Activated T-cell treated with anti-CD3 and anti-CD28 coated beads, Interleukin-2, amount 50 U/mL, for 4 hours (primary cell): ENCODE data around the gene ARHGAP32. TPM values are rescaled to one million over a fixed set of nuclear protein-coding genes. Genes with fewer than 3 reads are reported as not detected.
"Not testable (repeated sequence)": the region's sequence is repeated elsewhere in the genome, so short reads cannot be mapped to it uniquely, and the experiment has no call there.

ENCODE experiments used
- ATAC-seq, 2 donors: fragments of 200-7000 bp; cut with Tn5 transposase; one replicate each; pipeline ENCODE4 v1.10.0; 2021
- DNase-seq: peaks from one replicate; pipeline ENCODE4 v3.0.0-alpha.2; 2020
- H3K27me3 Mint-ChIP-seq: one replicate; pipeline ENCODE4 v1.8.0; 2021; ENCODE audit warnings: low read depth, mixed read lengths
- H3K36me3 Mint-ChIP-seq: one replicate; pipeline ENCODE4 v1.8.0; 2022; ENCODE audit warnings: mixed read lengths; ENCODE audit not compliant: insufficient read depth
- H3K4me1 Mint-ChIP-seq: one replicate; pipeline ENCODE4 v1.8.0; 2021; ENCODE audit warnings: low read depth, mixed read lengths
- H3K4me3 Mint-ChIP-seq: one replicate; pipeline ENCODE4 v1.8.0; 2021; ENCODE audit warnings: mild to moderate bottlenecking, moderate library complexity, mixed read lengths
- H3K9me3 Mint-ChIP-seq: one replicate; pipeline ENCODE4 v1.8.0; 2021; ENCODE audit warnings: mixed read lengths
- total RNA-seq, 3 donors: library from RNA; stranded (reverse); gene quantifications; one replicate each; pipeline ENCODE4 v1.2.1, GENCODE V29; 2021

ARHGAP32 gene
- total RNA-seq, 3 donors from 2014 or later: 2.2 to 4.2 (median 3.2) TPM

GRCh38 chr11:129163714-129164164 is 28.4 kb downstream of the ARHGAP32 start:
- H3K9me3 Mint-ChIP-seq: peaks cover 36% of the 10 kb centered on the region
- H3K4me1 Mint-ChIP-seq: peaks cover 2% of the 10 kb centered on the region
- no peak overlapping the region for H3K4me3 Mint-ChIP-seq
- peaks cover 8% of the 10 kb centered on the region for H3K36me3 Mint-ChIP-seq
- H3K27me3 Mint-ChIP-seq: no peaks in the 10 kb centered on the region
- DNase-seq (no peak), ATAC-seq (peak in 1 of 2 donors; percentile 48)

DNA sequence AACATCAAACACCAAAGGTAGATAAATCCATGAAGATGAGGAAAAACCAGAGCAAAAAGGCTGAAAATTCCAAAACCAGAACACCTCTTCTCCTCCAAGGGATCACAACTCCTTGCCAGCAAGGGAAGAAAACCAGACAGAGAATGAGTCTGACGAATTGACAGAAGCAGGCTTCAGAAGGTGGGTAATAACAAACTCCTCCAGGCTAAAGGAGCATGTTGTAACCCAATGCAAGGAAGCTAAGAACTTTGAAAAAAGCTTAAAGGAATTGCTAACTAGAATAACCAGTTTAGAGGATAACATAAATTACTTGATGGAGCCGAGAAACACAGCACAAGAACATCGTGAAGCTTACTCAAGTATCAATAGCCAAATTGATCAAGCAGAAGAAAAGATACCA is 35.0 kb downstream of the ARHGAP32 start:
- not testable (repeated sequence) for DNase-seq, H3K4me3 Mint-ChIP-seq, ATAC-seq, H3K4me1 Mint-ChIP-seq, H3K27me3 Mint-ChIP-seq
- H3K9me3 Mint-ChIP-seq: peaks cover 22% of the 10 kb centered on the region
- H3K36me3 Mint-ChIP-seq: peaks cover 14% of the 10 kb centered on the region

GRCh38 chr11:129155745-129156144 is 36.4 kb downstream of the ARHGAP32 start:
- Mint-ChIP-seq H3K4me1 (no peaks in the 10 kb centered on the region), H3K9me3 (peaks cover 34% of the 10 kb centered on the region), H3K4me3 (no peak overlapping the region), H3K27me3 (no peaks in the 10 kb centered on the region), H3K36me3 (peaks cover 15% of the 10 kb centered on the region)
- no peak for DNase-seq
- no peak for ATAC-seq

GRCh38 chr11:129148487-129148886 is 43.6 kb downstream of the ARHGAP32 start:
- Mint-ChIP-seq H3K27me3 (no peaks in the 10 kb centered on the region), H3K36me3 (peaks cover 12% of the 10 kb centered on the region), H3K4me1 (no peaks in the 10 kb centered on the region), H3K9me3 (peaks cover 26% of the 10 kb centered on the region), H3K4me3 (no peak overlapping the region)
- ATAC-seq (no peak), DNase-seq (no peak)

- peaks cover 9% of the 10 kb centered on the region for H3K36me3 Mint-ChIP-seq
- peaks cover 17% of the 10 kb centered on the region for H3K9me3 Mint-ChIP-seq
- H3K27me3 Mint-ChIP-seq: no peaks in the 10 kb centered on the region
- H3K4me1 Mint-ChIP-seq: no peaks in the 10 kb centered on the region
- ATAC-seq (no peak), DNase-seq (no peak)
- H3K4me3 Mint-ChIP-seq: no peak overlapping the region
These were observed 45.9 kb downstream of the ARHGAP32 start for GRCh38 chr11:129146191-129146590.

DNA sequence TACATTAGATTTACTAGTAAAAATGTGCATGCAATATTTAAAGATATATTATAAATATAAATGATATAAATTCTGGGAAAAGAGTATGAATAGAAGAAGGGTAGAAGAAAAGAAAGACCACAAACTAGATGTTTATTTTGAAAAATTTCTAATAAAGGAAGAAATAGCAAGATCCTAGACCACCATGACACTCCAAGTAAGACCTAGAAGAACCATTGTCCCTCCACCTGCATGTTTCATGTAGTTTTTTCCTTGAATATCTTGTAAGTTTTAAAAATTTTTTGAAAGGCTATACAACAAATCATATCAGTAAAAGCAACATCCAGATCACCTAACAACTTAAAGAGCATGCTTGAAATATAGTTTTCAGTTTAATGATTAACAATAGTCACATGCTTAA is 46.8 kb downstream of the ARHGAP32 start:
- Mint-ChIP-seq H3K9me3 (peaks cover 8% of the 10 kb centered on the region), H3K4me3 (no peak overlapping the region), H3K36me3 (peaks cover 6% of the 10 kb centered on the region), H3K27me3 (no peaks in the 10 kb centered on the region), H3K4me1 (no peaks in the 10 kb centered on the region)
- ATAC-seq (no peak), DNase-seq (no peak)

- no peak for ATAC-seq
- Mint-ChIP-seq H3K4me3 (no peak overlapping the region), H3K9me3 (peaks cover 4% of the 10 kb centered on the region), H3K4me1 (no peaks in the 10 kb centered on the region), H3K27me3 (no peaks in the 10 kb centered on the region), H3K36me3 (peaks cover 5% of the 10 kb centered on the region)
- no peak for DNase-seq
These were observed 47.9 kb downstream of the ARHGAP32 start for GRCh38 chr11:129144256-129144655.

DNA sequence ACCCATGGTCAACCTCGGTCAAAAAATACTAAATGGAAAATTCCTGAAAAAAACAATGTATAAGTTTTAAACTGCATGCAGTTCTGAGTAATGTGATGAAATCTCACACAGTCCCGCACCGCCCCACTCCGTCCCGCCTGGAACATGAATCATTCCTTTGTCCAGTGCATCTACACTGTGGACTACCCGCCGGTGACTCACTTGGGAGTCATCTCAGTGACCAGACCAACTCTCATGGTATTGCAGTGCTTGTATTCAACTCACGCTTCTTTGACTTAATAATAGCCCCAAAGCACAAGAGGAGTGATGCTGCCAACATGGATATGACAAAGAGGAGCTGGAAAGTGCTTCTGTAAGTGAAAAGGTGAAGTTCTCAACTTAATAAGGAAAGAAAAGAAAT is 48.8 kb downstream of the ARHGAP32 start:
- Mint-ChIP-seq H3K36me3 (peaks cover 5% of the 10 kb centered on the region), H3K9me3 (peaks cover 4% of the 10 kb centered on the region), H3K4me3 (no peak overlapping the region), H3K27me3 (no peaks in the 10 kb centered on the region), H3K4me1 (no peaks in the 10 kb centered on the region)
- no peak for ATAC-seq
- DNase-seq: no peak

- ATAC-seq: no peak
- H3K4me3 Mint-ChIP-seq: no peak overlapping the region
- H3K4me1 Mint-ChIP-seq: no peaks in the 10 kb centered on the region
- peaks cover 4% of the 10 kb centered on the region for H3K9me3 Mint-ChIP-seq
- H3K27me3 Mint-ChIP-seq: no peaks in the 10 kb centered on the region
- DNase-seq: no peak
- peaks cover 2% of the 10 kb centered on the region for H3K36me3 Mint-ChIP-seq
These were observed 50.2 kb downstream of the ARHGAP32 start for GRCh38 chr11:129141748-129142523.

GRCh38 chr11:129131316-129131715 is 60.8 kb downstream of the ARHGAP32 start:
- DNase-seq (no peak), ATAC-seq (no peak)
- no peaks in the 10 kb centered on the region for H3K27me3 Mint-ChIP-seq
- H3K4me1 Mint-ChIP-seq: no peaks in the 10 kb centered on the region
- H3K4me3 Mint-ChIP-seq: no peak overlapping the region
- no peaks in the 10 kb centered on the region for H3K9me3 Mint-ChIP-seq
- H3K36me3 Mint-ChIP-seq: peaks cover 1% of the 10 kb centered on the region

GRCh38 chr11:129128881-129129620 is 63.1 kb downstream of the ARHGAP32 start:
- not testable (repeated sequence) for H3K4me3 Mint-ChIP-seq, H3K36me3 Mint-ChIP-seq, H3K4me1 Mint-ChIP-seq, H3K9me3 Mint-ChIP-seq, ATAC-seq, DNase-seq, H3K27me3 Mint-ChIP-seq

DNA sequence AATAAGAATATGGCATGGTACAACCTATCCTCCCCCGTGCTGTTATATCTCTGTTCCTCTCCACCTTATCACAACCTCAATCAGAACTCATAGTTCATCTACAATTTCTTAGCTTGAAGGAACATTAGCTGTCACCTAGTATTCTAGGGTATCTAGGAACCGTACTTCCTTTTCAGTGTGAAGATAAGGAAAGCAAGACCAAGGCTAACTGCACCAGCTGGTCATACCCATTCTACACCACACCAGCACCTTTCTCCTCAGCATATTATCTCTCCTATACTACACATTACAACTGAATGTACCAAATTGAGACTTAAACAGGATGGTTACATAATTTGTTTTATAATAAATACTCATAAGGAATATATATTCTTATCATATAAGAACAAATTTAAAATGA is 73.1 kb downstream of the ARHGAP32 start:
- H3K4me1 Mint-ChIP-seq: no peaks in the 10 kb centered on the region
- ATAC-seq: no peak
- H3K36me3 Mint-ChIP-seq: no peaks in the 10 kb centered on the region

GRCh38 chr11:129117595-129118350 is 74.4 kb downstream of the ARHGAP32 start:
- ATAC-seq (no peak), DNase-seq (peak; percentile 17)
- no peaks in the 10 kb centered on the region for H3K27me3 Mint-ChIP-seq
- H3K4me3 Mint-ChIP-seq: no peak overlapping the region
- no peaks in the 10 kb centered on the region for H3K36me3 Mint-ChIP-seq
- no peaks in the 10 kb centered on the region for H3K4me1 Mint-ChIP-seq
- H3K9me3 Mint-ChIP-seq: no peaks in the 10 kb centered on the region

More for the DNA sequence above, 73.1 kb downstream of the ARHGAP32 start:
- Mint-ChIP-seq H3K9me3 (no peaks in the 10 kb centered on the region), H3K27me3 (no peaks in the 10 kb centered on the region), H3K4me3 (no peak overlapping the region)
- no peak for DNase-seq
